ENCODE data around the gene TSPAN32.
A peak's percentile ranks its signal among the peaks of the same experiment; 100 is the strongest.
"Not testable (repeated sequence)": the region's sequence is repeated elsewhere in the genome, so short reads cannot be mapped to it uniquely, and the experiment has no call there.

TSPAN32 gene

DNA sequence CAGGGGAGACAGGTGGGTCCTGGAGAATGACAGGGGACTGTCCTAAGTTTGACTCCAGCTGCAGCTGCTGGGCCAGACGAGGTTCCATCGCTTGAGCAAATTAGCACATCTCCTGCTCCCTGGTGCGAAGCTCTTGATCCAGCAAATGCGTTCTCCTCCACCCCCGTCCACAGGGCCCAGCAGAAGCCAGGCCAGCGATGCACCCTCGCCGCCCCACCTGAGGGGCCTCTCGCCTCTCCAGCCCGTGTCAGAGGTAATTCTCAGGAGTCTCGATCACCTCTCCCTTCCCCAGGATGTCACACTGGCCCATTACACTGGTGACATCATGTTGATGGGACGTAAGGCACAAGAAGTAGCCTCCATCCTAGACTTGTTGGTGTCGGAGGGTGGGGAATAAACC lies 55.8 kb downstream of the TSPAN32 start:
- peak overlapping the region; percentile 39 for H3K9ac ChIP-seq (ENCODE audit: low read depth, low read length, poor library complexity)
- H3K4ac ChIP-seq (ENCODE audit: low read length); H2BK120ac ChIP-seq (ENCODE audit: low read depth, low read length); H3K9me3 ChIP-seq (replicated peaks in 1 of 2; ENCODE audit: control insufficient read depth in 2 of 2, insufficient read depth in 1 of 2, low read depth in 1 of 2, low read length in 2 of 2); H3K36me3 ChIP-seq (replicated peaks in 1 of 2; ENCODE audit: control insufficient read depth in 2 of 2, insufficient read depth in 2 of 2, low read length in 2 of 2); H3K4me2 ChIP-seq (ENCODE audit: insufficient read depth, low read length, poor library complexity, severe bottlenecking); H2AFZ ChIP-seq (ENCODE audit: low read length); H4K91ac ChIP-seq (ENCODE audit: low read depth, low read length, poor library complexity); H3K4me1 ChIP-seq (ENCODE audit: control insufficient read depth in 2 of 2, insufficient read depth in 1 of 2, low read depth in 1 of 2, low read length in 2 of 2); H3K79me1 ChIP-seq (ENCODE audit: low read depth, low read length); H3K4me3 ChIP-seq (ENCODE audit: low read length in 2 of 2); H2BK15ac ChIP-seq (ENCODE audit: low read length); H2BK5ac ChIP-seq (ENCODE audit: low read length); DNase-seq (ENCODE audit: low spot score); H3K18ac ChIP-seq (ENCODE audit: low read length); H3K27me3 ChIP-seq (ENCODE audit: control insufficient read depth in 3 of 3, insufficient read depth in 3 of 3, low read depth in 1 of 3, low read length in 3 of 3); H2BK12ac ChIP-seq (ENCODE audit: low read length); H3K14ac ChIP-seq (ENCODE audit: low read length); H4K8ac ChIP-seq (ENCODE audit: low read depth, low read length); H3K23ac ChIP-seq (ENCODE audit: low read depth, low read length, poor library complexity); H3K27ac ChIP-seq (replicated peaks; ENCODE audit: low read length); H2AK5ac ChIP-seq (ENCODE audit: low read depth, low read length): not testable (repeated sequence)
- no CpG with 5 or more reads among the region's 13 CpGs for WGBS, 2 donors (ENCODE audit: extremely low coverage in 2 of 2, insufficient read length in 2 of 2, insufficient replicate concordance in 1 of 2)

DNA sequence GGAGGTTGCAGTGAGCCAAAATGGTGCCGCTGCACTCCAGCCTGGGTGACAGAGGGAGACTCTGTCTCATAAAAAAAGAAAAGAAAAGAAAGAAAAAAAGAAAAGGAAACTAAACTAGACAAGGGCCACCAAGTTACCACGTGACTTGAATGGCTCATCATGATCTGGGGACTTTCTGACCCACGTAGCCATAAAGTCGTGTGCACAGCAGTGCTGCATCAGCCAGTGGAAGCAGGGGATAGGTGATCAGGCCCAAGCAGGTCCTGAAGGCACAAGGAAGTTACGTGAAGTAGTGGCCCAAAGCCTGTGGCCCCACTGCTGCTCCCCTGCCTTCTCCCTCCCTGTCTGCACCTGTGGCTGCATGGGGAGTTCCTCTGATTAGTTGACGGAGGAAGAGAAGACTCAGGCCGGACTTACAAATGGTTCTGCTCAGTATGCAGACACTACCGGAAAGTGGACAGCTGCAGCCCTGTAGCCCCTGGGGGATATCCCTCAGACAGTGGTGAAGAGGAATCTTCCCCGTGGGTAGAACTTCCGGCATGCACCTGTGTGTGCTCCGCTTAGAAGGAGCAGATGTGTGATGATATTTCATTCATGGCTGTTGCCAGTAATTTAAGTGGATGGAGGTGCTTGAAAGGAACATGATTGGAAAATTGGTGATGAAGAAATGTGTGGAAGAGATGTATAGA lies 57.1 kb downstream of the TSPAN32 start:
- peaks cover 0 to 4% of the 10 kb centered on the region in 2 donors for H3K9me3 ChIP-seq (replicated peaks in 1 of 2; ENCODE audit: control insufficient read depth in 2 of 2, insufficient read depth in 1 of 2, low read depth in 1 of 2, low read length in 2 of 2)
- H3K4me2 ChIP-seq (ENCODE audit: insufficient read depth, low read length, poor library complexity, severe bottlenecking): no peak overlapping the region
- H2BK15ac ChIP-seq (ENCODE audit: low read length): no peak overlapping the region
- no peaks in the 10 kb centered on the region for H3K36me3 ChIP-seq (replicated peaks in 1 of 2; ENCODE audit: control insufficient read depth in 2 of 2, insufficient read depth in 2 of 2, low read length in 2 of 2)
- no peak overlapping the region for H2BK120ac ChIP-seq (ENCODE audit: low read depth, low read length)
- H3K27ac ChIP-seq (replicated peaks; ENCODE audit: low read length): no peak overlapping the region
- H3K27me3 ChIP-seq (ENCODE audit: control insufficient read depth in 3 of 3, insufficient read depth in 3 of 3, low read depth in 1 of 3, low read length in 3 of 3): peaks cover 0 to 2% (median 0%) of the 10 kb centered on the region in 3 experiments
- no peak overlapping the region for H2BK12ac ChIP-seq (ENCODE audit: low read length)
- H3K18ac ChIP-seq (ENCODE audit: low read length): no peak overlapping the region
- H2BK5ac ChIP-seq (ENCODE audit: low read length): no peak overlapping the region
- no peak overlapping the region for H3K14ac ChIP-seq (ENCODE audit: low read length)
- no peak overlapping the region for H3K4me3 ChIP-seq (ENCODE audit: low read length in 2 of 2)
- H4K8ac ChIP-seq (ENCODE audit: low read depth, low read length): no peak overlapping the region
- H2AFZ ChIP-seq (ENCODE audit: low read length): no peak overlapping the region
- no peak overlapping the region for H4K91ac ChIP-seq (ENCODE audit: low read depth, low read length, poor library complexity)
- no peak overlapping the region for H2AK5ac ChIP-seq (ENCODE audit: low read depth, low read length)
- no peak overlapping the region for H3K4ac ChIP-seq (ENCODE audit: low read length)
- peaks cover 0 to 2% of the 10 kb centered on the region in 2 donors for H3K4me1 ChIP-seq (ENCODE audit: control insufficient read depth in 2 of 2, insufficient read depth in 1 of 2, low read depth in 1 of 2, low read length in 2 of 2)
- no peaks in the 10 kb centered on the region for H3K79me1 ChIP-seq (ENCODE audit: low read depth, low read length)
- no peak for DNase-seq (ENCODE audit: low spot score)
- H3K9ac ChIP-seq (ENCODE audit: low read depth, low read length, poor library complexity): no peak overlapping the region
- no peak overlapping the region for H3K23ac ChIP-seq (ENCODE audit: low read depth, low read length, poor library complexity)
- no CpG with 5 or more reads among the region's 11 CpGs for WGBS, 2 donors (ENCODE audit: extremely low coverage in 2 of 2, insufficient read length in 2 of 2, insufficient replicate concordance in 1 of 2)

DNA sequence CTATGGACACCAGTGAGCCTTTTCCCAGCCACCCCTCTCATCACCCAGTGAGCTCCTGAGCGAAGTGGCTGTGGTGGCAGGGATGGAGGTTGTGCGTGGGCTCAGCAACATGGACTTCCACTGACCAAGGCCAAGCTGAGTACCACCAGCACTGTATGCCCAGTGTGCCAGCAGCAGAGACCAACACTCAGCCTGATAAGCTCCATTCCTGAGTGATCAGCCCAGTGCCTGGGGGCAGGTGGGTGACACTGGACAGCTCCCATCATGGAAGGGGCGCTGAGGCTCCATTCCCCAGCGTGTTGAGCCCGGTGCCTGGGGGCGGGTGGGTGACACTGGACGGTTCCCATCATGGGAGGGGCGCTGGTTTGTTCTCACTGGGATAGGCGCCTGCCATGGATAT lies 57.7 kb downstream of the TSPAN32 start:
- Histone ChIP-seq H4K8ac (ENCODE audit: low read depth, low read length) (no peak overlapping the region), H3K18ac (ENCODE audit: low read length) (no peak overlapping the region), H3K27ac (replicated peaks; ENCODE audit: low read length) (no peak overlapping the region), H2BK12ac (ENCODE audit: low read length) (no peak overlapping the region), H2AK5ac (ENCODE audit: low read depth, low read length) (peak overlapping the region; percentile 53), H3K4ac (ENCODE audit: low read length) (no peak overlapping the region), H3K14ac (ENCODE audit: low read length) (no peak overlapping the region), H3K4me1 (ENCODE audit: control insufficient read depth in 2 of 2, insufficient read depth in 1 of 2, low read depth in 1 of 2, low read length in 2 of 2) (peaks cover 0 to 2% of the 10 kb centered on the region in 2 donors), H2BK15ac (ENCODE audit: low read length) (no peak overlapping the region), H3K23ac (ENCODE audit: low read depth, low read length, poor library complexity) (peak overlapping the region; percentile 16), H3K9ac (ENCODE audit: low read depth, low read length, poor library complexity) (no peak overlapping the region), H3K36me3 (replicated peaks in 1 of 2; ENCODE audit: control insufficient read depth in 2 of 2, insufficient read depth in 2 of 2, low read length in 2 of 2) (no peaks in the 10 kb centered on the region), H3K4me2 (ENCODE audit: insufficient read depth, low read length, poor library complexity, severe bottlenecking) (no peak overlapping the region), H2BK5ac (ENCODE audit: low read length) (no peak overlapping the region), H4K91ac (ENCODE audit: low read depth, low read length, poor library complexity) (no peak overlapping the region), H3K4me3 (ENCODE audit: low read length in 2 of 2) (peak overlapping the region in 1 of 2 donors; percentile 28), H2BK120ac (ENCODE audit: low read depth, low read length) (no peak overlapping the region), H3K79me1 (ENCODE audit: low read depth, low read length) (no peaks in the 10 kb centered on the region), H3K27me3 (ENCODE audit: control insufficient read depth in 3 of 3, insufficient read depth in 3 of 3, low read depth in 1 of 3, low read length in 3 of 3) (peaks cover 0 to 2% (median 0%) of the 10 kb centered on the region in 3 experiments), H3K9me3 (replicated peaks in 1 of 2; ENCODE audit: control insufficient read depth in 2 of 2, insufficient read depth in 1 of 2, low read depth in 1 of 2, low read length in 2 of 2) (peaks cover 0 to 4% of the 10 kb centered on the region in 2 donors), H2AFZ (ENCODE audit: low read length) (no peak overlapping the region)
- DNase-seq (ENCODE audit: low spot score): no peak
- WGBS, 2 donors (ENCODE audit: extremely low coverage in 2 of 2, insufficient read length in 2 of 2, insufficient replicate concordance in 1 of 2): no CpG with 5 or more reads among the region's 9 CpGs

- Histone ChIP-seq H2AK5ac (ENCODE audit: low read depth, low read length) (peak overlapping the region; percentile 53), H3K23ac (ENCODE audit: low read depth, low read length, poor library complexity) (peak overlapping the region; percentile 3), H3K79me1 (ENCODE audit: low read depth, low read length) (no peaks in the 10 kb centered on the region), H3K18ac (ENCODE audit: low read length) (peak overlapping the region; percentile 25), H3K36me3 (replicated peaks in 1 of 2; ENCODE audit: control insufficient read depth in 2 of 2, insufficient read depth in 2 of 2, low read length in 2 of 2) (no peaks in the 10 kb centered on the region), H2BK15ac (ENCODE audit: low read length) (no peak overlapping the region), H2BK120ac (ENCODE audit: low read depth, low read length) (no peak overlapping the region), H3K4me3 (ENCODE audit: low read length in 2 of 2) (no peak overlapping the region), H4K91ac (ENCODE audit: low read depth, low read length, poor library complexity) (no peak overlapping the region), H3K27me3 (ENCODE audit: control insufficient read depth in 3 of 3, insufficient read depth in 3 of 3, low read depth in 1 of 3, low read length in 3 of 3) (peaks cover 0 to 2% (median 0%) of the 10 kb centered on the region in 3 experiments), H3K9me3 (replicated peaks in 1 of 2; ENCODE audit: control insufficient read depth in 2 of 2, insufficient read depth in 1 of 2, low read depth in 1 of 2, low read length in 2 of 2) (peaks cover 0 to 4% of the 10 kb centered on the region in 2 donors), H2BK12ac (ENCODE audit: low read length) (no peak overlapping the region), H3K27ac (replicated peaks; ENCODE audit: low read length) (no peak overlapping the region), H3K4me1 (ENCODE audit: control insufficient read depth in 2 of 2, insufficient read depth in 1 of 2, low read depth in 1 of 2, low read length in 2 of 2) (peaks cover 0 to 2% of the 10 kb centered on the region in 2 donors), H3K14ac (ENCODE audit: low read length) (no peak overlapping the region), H4K8ac (ENCODE audit: low read depth, low read length) (no peak overlapping the region), H3K4ac (ENCODE audit: low read length) (no peak overlapping the region), H2BK5ac (ENCODE audit: low read length) (no peak overlapping the region), H3K9ac (ENCODE audit: low read depth, low read length, poor library complexity) (no peak overlapping the region), H2AFZ (ENCODE audit: low read length) (no peak overlapping the region), H3K4me2 (ENCODE audit: insufficient read depth, low read length, poor library complexity, severe bottlenecking) (no peak overlapping the region)
- no CpG with 5 or more reads among the region's 14 CpGs for WGBS, 2 donors (ENCODE audit: extremely low coverage in 2 of 2, insufficient read length in 2 of 2, insufficient replicate concordance in 1 of 2)
- DNase-seq (ENCODE audit: low spot score): no peak
Observed at GRCh38 chr11:2360081-2360642, 58.3 kb downstream of the TSPAN32 start.
